Glomerular visceral epithelial cell (primary cell): ENCODE data around the gene GEMIN7.

Experiments used
- DNase-seq: peaks from one replicate; pipeline ENCODE4 v3.0.0-alpha.2; 2016; ENCODE audit errors: extremely low spot score

GEMIN7 gene

GRCh38 chr19:45090034-45090433 is 11.0 kb downstream of the GEMIN7 start:
- no peak for DNase-seq

DNA sequence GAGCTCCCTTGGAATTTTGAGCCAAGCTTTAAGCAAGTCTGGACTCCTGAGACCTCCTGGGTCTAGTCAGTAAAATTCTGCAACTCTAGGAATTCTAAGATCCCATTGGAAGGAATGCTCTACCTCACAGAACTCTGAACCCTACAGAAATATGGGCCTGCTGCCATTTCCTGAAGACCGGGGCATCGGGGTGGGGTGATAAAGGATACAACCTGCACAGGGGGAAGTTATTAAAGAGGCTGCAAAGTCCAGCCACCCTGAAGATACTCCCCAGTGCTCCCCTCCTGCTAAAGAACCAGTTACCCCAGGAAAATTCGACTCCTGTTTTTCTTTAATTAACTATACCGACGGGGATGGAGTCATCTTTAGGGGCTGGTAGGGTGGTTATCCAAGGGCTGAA is 11.5 kb downstream of the GEMIN7 start:
- no peak for DNase-seq

DNA sequence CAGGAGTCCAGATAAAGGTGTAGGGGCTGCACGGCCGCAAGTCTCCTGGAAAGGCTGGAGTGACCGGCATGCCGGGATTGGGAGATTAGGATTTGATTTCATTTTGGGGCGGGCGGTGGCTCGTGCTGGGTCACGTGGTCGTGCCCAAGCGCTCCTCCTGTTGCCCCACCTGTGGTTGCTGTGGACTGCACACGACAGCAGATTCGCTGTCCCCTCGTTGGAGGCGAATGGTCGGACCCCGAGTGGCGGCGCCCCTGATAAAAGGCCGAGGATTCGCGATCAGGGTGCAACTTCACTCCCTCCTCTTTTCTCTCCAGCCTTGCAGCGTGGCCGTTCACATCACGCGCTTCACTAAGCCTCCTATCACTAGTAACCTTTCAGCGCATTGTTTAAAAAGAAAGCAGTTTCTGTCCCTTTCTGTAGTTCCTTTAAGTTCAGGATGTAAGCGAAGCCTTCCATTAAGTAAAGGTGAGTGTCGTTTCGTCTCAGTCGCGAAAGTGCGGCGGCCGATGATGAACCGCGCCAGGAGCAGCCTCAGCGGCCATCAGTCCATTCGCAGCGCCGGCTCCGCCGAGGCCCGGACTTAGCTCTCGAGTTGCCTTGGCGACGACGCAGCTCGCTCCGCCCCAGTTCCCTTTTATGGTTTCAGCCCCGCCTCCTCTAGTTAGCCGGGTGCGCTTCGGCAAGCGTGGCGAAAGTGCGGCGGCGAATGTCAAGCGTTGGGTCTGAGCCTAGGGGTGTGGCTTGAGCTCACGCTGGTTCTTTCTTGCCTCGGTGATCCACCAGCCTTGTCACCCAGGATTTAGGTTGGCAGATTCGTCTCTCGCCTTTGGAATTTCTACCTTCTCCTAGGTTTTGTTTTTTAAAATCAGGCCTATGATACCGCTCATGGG is 12.2 kb downstream of the GEMIN7 start:
- peak; percentile 99 for DNase-seq

GRCh38 chr19:45092747-45093678 is 14.0 kb downstream of the GEMIN7 start, which contains the start of gene PPP1R37:
TSS of gene PPP1R37 (plus strand) at chr19:45093179. CDS start at chr19:45093326, 147 bp downstream.
- peak; percentile 97 for DNase-seq

- no peak for DNase-seq
Measured at GRCh38 chr19:45094137-45094536, 15.1 kb downstream of the GEMIN7 start.

DNA sequence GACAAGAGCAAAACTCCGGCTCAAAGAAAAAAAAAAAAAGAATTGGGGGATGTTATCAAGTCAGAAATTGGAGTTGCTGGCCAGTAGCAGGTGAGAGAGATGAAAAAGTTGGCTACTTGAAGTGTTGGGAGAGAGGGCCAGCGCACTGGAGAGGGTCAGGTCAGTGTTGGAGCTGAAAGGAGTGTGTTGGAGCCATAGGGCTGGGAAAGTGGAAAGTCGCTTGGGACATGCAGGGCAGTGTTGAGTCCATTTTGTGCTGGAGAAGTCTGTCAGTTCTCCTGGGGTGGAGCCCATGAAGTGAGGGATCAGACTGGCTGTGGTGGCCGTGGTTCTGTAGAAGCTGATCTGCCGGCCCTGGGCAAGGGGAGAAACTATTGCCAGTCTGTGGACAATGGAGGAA is 15.6 kb downstream of the GEMIN7 start:
- no peak for DNase-seq

DNA sequence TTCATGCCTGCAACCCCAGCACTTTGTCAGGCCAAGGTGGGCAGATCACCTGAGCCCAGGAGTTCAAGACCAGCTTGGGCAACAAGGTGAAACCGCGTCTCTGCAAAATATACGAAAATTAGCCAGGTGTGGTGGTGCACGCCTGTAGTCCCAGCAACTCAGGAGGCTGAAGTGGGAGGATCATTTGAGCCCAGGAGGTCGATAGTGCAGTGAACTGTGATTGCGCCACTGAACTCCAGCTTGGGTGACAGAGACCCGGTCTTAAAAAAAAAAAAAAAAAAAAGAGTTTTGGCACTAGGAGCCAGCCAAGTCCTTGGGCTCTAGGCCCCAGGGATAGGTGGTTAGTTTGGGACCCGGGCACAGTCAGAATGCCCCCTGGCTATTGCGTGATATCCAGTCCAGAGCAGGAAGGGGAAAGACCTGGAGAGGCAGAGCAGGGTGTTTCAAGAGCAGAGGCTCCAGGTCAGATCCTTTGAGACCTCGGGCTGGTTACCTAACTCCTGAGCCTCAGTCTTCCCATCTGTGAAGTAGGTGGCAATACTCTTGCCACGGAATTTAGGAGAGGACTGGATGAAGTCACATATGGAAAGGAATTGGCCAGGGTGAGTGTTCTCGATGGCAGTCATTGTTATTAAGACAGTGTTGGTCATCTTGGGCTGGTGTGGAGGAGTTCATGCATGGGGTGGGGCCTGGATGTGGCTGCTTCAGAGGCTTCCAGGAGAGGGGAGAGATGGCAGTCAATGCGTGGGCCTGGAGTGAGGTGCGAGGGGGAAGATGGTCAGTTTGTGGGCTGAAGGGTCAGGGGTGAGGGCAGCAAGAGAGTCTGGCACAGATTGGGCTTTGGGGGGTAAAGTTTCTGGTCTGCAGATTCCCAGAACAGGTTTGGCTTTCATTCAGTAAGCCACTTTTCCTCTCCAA is 16.7 kb downstream of the GEMIN7 start:
- no peak for DNase-seq

GRCh38 chr19:45096700-45097099 is 17.6 kb downstream of the GEMIN7 start:
- no peak for DNase-seq

GRCh38 chr19:45097450-45097775 is 18.4 kb downstream of the GEMIN7 start:
- DNase-seq, result no peak

GRCh38 chr19:45097776-45098520 is 18.9 kb downstream of the GEMIN7 start:
- peak; percentile 93 for DNase-seq

- no peak for DNase-seq
Measured at GRCh38 chr19:45098521-45099466, 19.7 kb downstream of the GEMIN7 start.

DNA sequence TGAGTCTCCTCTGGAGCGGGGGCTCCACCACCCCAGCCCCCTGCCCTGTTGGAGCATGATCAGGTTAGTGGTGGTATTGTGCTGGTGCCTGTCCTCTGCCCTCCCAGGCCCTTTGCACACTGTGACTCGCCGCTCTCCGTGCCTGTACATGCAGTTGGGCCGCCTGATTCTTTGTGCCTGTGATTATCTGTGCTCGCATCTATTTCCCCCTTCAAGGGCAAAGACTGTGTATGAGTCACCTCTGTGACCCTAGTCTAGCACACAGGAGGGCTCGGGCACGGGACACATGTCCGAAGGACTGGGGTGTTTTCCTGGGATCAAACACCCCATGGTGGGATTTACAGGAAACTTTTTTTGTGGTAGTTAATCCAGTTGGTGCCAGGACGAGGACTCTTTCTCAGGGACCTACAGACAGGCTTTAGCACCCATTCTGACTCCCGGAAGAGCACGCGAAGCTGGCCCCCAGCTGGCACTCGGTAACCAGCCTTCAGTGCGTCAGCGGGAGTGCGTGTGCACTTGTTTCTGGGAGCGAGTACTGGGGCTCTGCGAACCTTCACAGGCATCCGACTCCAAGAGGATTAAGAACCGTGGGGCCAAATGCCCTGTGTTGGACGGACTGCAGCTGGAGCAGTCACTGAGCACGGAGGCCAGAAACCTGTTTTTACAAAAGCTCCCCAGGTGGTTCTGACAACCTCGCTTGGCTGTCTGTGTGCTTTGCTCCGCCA is 20.6 kb downstream of the GEMIN7 start:
- peak; percentile 61 for DNase-seq

- no peak for DNase-seq
Measured at GRCh38 chr19:45100201-45100600, 21.1 kb downstream of the GEMIN7 start.

DNA sequence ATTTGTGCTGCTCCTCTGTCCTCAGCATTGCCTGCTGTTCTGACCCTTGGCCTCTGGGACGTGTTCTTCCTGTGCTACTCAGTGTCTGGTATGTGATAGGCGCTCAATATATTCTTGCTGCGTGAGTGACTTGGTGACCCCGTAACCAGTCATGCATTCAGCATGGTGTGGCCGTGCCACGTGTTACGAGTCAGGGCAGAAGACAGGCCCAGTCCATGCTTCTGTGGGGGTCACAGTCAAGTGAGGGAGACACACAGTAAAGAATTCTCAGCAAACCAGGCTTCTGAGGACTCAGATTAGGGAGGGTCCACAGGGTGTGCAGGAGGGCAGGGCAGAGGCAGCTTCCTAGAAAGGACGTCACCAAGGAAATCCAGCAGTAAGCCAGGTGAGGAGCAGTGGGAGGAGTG is 21.8 kb downstream of the GEMIN7 start:
- DNase-seq, result peak; percentile 42

DNA sequence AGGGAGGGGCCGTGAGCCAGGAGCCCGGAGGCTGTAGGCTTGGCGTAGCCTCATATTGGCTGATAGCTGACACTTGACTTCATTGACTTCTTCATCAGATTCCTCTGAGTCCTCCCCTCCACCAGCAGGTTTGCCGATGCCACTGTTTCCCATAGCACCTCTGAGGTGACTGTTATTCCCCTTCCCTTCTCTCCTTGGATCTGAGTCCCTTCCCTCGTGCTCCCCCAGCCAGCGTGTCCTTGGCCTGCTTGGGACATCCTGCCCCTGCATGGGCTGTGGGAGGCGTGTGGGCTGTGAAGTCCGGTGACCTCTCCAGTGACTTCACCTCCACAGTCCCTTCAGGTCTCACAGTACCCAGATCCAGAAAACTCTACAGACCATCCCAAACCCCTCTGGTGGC is 22.7 kb downstream of the GEMIN7 start:
- DNase-seq, result no peak

- no peak for DNase-seq
Measured at GRCh38 chr19:45102481-45102880, 23.4 kb downstream of the GEMIN7 start.

DNA sequence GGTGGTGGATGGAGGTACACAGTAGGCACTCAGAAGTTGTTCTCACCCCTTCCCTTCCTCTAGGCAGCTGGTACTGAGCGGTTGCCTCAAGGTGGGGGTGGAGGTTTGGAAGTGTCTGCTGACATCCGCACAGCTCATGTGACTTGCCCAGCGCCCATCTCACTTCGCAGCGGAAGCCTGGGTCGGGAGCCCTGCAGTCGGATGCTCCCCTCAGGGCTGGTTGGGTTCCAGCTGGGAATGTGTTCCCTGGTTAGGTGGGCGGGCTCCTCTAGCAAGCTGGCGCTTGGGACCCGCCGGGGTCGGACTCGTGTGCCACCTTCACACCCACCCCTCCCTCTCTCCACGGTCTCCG is 24.1 kb downstream of the GEMIN7 start:
- DNase-seq, result no peak

DNA sequence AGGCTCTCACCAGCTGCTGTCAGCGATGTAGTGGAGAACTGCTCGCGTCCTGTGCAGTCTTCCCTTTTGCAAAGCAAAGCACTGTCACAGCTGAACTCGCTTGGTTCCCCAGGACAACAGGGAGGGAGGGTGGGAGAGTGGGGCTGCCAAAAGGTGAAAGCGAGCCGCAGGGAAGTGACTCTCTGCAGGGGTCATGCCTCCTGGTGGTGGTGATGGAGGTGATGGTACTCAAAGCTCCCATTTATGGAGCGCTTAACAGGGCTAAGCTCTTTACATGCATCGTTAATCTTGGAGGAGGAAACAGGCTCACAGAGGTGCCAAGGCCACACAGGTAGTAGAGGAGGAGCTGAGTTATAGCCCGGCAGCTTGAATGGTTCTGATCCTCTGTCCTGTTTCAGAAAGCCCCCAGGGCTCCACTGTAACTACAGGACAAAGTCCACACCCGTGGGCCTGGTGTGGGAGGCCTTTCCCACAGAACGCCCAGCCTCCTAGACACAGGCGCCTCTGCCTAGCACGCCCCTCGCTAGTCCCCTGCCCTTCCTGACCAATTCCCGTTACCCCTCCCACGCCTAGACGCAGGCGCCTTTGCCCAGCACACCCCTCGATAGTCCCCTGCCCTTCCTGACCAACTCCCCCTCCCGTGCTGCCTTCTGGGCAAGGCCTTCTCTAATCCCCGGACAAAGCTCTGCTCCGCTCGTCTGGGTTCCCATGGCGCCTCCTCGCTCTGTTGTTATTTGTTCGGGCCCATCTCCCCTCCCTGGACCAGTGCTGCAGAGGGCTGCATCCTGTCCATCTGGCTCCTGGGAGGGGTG is 24.7 kb downstream of the GEMIN7 start:
- DNase-seq, result no peak
